B cell (primary cell): Measurements from ENCODE around the gene KANTR. TPM values are rescaled to one million over a fixed set of nuclear protein-coding genes. Genes with fewer than 3 reads are reported as not detected.

Source experiments
- ATAC-seq: fragments of 200-7000 bp; cut with Tn5 transposase; one replicate; pipeline ENCODE4 v1.10.0; 2021; ENCODE audit warnings: low read depth, mild to moderate bottlenecking, moderate number of reproducible peaks, moderate library complexity
- CTCF ChIA-PET: fragments of 350-600 bp; sonication (Branson Sonifier 250); formaldehyde crosslinking; loops from one replicate; lab custom pipeline; 2021; ENCODE audit warnings: antibody characterized with exemption, inconsistent platforms; lab: Charles Lee
- POLR2A ChIA-PET: fragments of 350-600 bp; sonication (Branson Sonifier 250); formaldehyde crosslinking; loops from one replicate; lab custom pipeline; 2021; ENCODE audit warnings: antibody characterized with exemption; lab: Charles Lee
- DNase-seq: peaks from one replicate; pipeline ENCODE4 v3.0.0; 2013
- H2AFZ ChIP-seq: 2 replicates; pipeline ENCODE4 v1.6.1; 2012; ENCODE audit warnings: mild to moderate bottlenecking, low read depth, low read length; ENCODE audit not compliant: insufficient read depth, poor library complexity, severe bottlenecking
- H3K27ac ChIP-seq, 2 donors: 1 replicate in 1 of 2; 2 replicates in 1 of 2; pipeline ENCODE4 v1.5.1; 2012 to 2013; ENCODE audit warnings: low read length in 2 of 2, mild to moderate bottlenecking in 2 of 2, moderate library complexity in 1 of 2
- H3K27me3 ChIP-seq, 4 experiments: fragments of 200-600 bp in 1 of 4; sonication (generic) in 1 of 4; replicated peaks in 1 of 4; 1 replicate in 2 of 4; 2 replicates in 2 of 4; pipeline versions ENCODE4 v1.6.1 to v1.7.0; 2013 to 2016; ENCODE audit warnings: low read length in 3 of 4, mild to moderate bottlenecking in 2 of 4, mixed read lengths in 1 of 4, moderate library complexity in 1 of 4; ENCODE audit not compliant: insufficient read depth in 4 of 4, control insufficient read depth in 3 of 4; ENCODE audit errors: control extremely low read depth in 1 of 4
- H3K36me3 ChIP-seq, 2 experiments: replicated peaks in 1 of 2; 1 replicate in 1 of 2; 2 replicates in 1 of 2; pipeline versions ENCODE4 v1.6.1 to v1.7.1; 2013; ENCODE audit warnings: low read length in 1 of 2; ENCODE audit not compliant: insufficient read depth in 2 of 2, control insufficient read depth in 1 of 2; ENCODE audit errors: control extremely low read depth in 1 of 2, extremely low read depth in 1 of 2
- H3K4me1 ChIP-seq, 2 donors: fragments of 200-600 bp in 1 of 2; sonication (generic) in 1 of 2; 1 replicate in 1 of 2; 2 replicates in 1 of 2; pipeline versions ENCODE4 v1.5.1 to v1.6.1; 2013 to 2017; ENCODE audit warnings: low read length in 2 of 2; ENCODE audit not compliant: control insufficient read depth in 2 of 2, insufficient read depth in 2 of 2
- H3K4me2 ChIP-seq: replicated peaks from 2 replicates; pipeline ENCODE3; 2012; ENCODE audit warnings: mild to moderate bottlenecking, low read depth, low read length; ENCODE audit not compliant: poor library complexity, severe bottlenecking
- H3K4me3 ChIP-seq, 5 experiments: fragments of 200-600 bp in 1 of 5; sonication (generic) in 1 of 5; 1 replicate in 3 of 5; 2 replicates in 2 of 5; pipeline versions ENCODE4 v1.5.1 to v1.7.0; 2011 to 2016; ENCODE audit warnings: low read length in 4 of 5, mild to moderate bottlenecking in 4 of 5, low read depth in 2 of 5, control low read depth in 1 of 5, moderate library complexity in 1 of 5; ENCODE audit not compliant: insufficient read depth in 1 of 5; ENCODE audit errors: control extremely low read depth in 1 of 5, extremely low read depth in 1 of 5
- H3K79me2 ChIP-seq: fragments of 200-600 bp; sonication (generic); one replicate; pipeline ENCODE4 v1.6.0; 2016; ENCODE audit warnings: low read length; ENCODE audit not compliant: control insufficient read depth, insufficient read depth
- H3K9ac ChIP-seq: fragments of 200-600 bp; sonication (generic); 2 replicates; pipeline ENCODE4 v1.6.1; 2017; ENCODE audit warnings: mild to moderate bottlenecking, low read length, moderate library complexity
- H3K9me3 ChIP-seq, 3 donors: one replicate each; pipeline versions ENCODE4 v1.6.1 to v1.7.1; 2013; ENCODE audit warnings: low read length in 2 of 3; ENCODE audit not compliant: control insufficient read depth in 2 of 3, insufficient read depth in 1 of 3; ENCODE audit errors: control extremely low read depth in 1 of 3
- H4K20me1 ChIP-seq: 2 replicates; pipeline ENCODE4 v1.6.0; 2012; ENCODE audit warnings: mild to moderate bottlenecking, low read length; ENCODE audit not compliant: insufficient read depth, control insufficient read depth, poor library complexity, severe bottlenecking
- H3K27ac Mint-ChIP-seq: one replicate; pipeline ENCODE4 v1.8.0; 2021; ENCODE audit warnings: mixed read lengths
- H3K27me3 Mint-ChIP-seq: one replicate; pipeline ENCODE4 v1.8.0; 2021; ENCODE audit warnings: mixed read lengths
- H3K4me1 Mint-ChIP-seq: one replicate; pipeline ENCODE4 v1.8.0; 2021; ENCODE audit warnings: mixed read lengths
- H3K4me3 Mint-ChIP-seq: one replicate; pipeline ENCODE4 v1.8.0; 2021; ENCODE audit warnings: mixed read lengths
- H3K9me3 Mint-ChIP-seq: one replicate; pipeline ENCODE4 v1.8.0; 2022; ENCODE audit warnings: mixed read lengths; ENCODE audit not compliant: insufficient read depth
- EZH2 ChIP-seq: IDR thresholded peaks from 2 replicates; pipeline ENCODE4 v1.6.1; 2012; ENCODE audit warnings: borderline replicate concordance, low read depth, mild to moderate bottlenecking, moderate library complexity, low read length; ENCODE audit not compliant: insufficient read depth, poor library complexity, severe bottlenecking
- WGBS: methylation state at CpG from one replicate; pipeline ENCODE4 v1.1.5; 2013; ENCODE audit warnings: missing lambda C conversion rate; ENCODE audit not compliant: insufficient coverage; 5-methylcytosine and 5-hydroxymethylcytosine counted together
- intact Hi-C: fragments of 100-400 bp; cut with micrococcal nuclease; formaldehyde crosslinking; loops from one replicate; pipeline ENCODE4 v1.10.0; 2022
- polyA plus RNA-seq: library from polyadenylated mRNA; depleted of rRNA; stranded (reverse); fragments of >200 nt; gene quantifications from 2 replicates; pipeline ENCODE4 v1.2.3, GENCODE V29; 2012
- total RNA-seq, 2 donors: library from RNA; stranded (reverse); fragments of 120-200 nt in 1 of 2; gene quantifications; 1 replicate in 1 of 2; 2 replicates in 1 of 2; pipeline versions ENCODE4 v1.2.3 to v1.2.4, GENCODE V29; 2013 to 2022
- TF ChIP-seq, protein P1 (sequence below): fragments of 200-600 bp; IDR thresholded peaks from one replicate; pipeline ENCODE4 v1.8.0; 2022; ENCODE audit warnings: antibody characterized with exemption, mild to moderate bottlenecking

Gene KANTR
- total and polyA plus RNA-seq, 2 donors (not counting 1 experiment from before 2014, with no cell fraction given) = 6.7 to 26.8 TPM

DNA sequence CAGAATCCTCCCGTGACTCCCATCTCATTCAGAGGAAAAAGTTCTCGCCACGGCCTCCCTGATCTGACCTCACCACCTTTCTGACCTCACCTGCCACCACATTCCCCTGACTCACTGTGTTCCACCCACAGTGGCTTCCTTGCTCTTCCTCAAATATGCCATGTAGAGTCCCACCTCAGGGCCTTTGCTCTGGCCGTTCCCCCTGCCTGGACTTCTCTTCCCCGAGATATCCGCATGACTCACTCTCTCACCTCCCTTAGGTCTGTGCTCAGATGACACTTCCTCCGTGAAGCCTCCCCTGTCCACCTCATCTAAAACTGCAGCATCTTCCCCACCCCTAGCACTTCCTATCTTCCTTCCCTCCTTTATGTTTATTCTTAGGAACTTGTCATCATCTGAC, 18.9 kb upstream of the KANTR start:
- no peak overlapping the region for H3K4me3 Mint-ChIP-seq
- no peaks in the 10 kb centered on the region for H3K27me3 Mint-ChIP-seq
- intact Hi-C loops = loop anchor here (10.0 kb wide), 2 partner anchors 150 to 240 kb away; partner anchors contain the start of gene KDM5C
- H3K27ac Mint-ChIP-seq = no peak overlapping the region
- Histone ChIP-seq H3K79me2 (no peaks in the 10 kb centered on the region), H3K27me3 (no peaks in the 10 kb centered on the region), H3K4me1 (peaks cover 9 to 12% of the 10 kb centered on the region in 2 donors), H3K4me3 (no peak overlapping the region), H2AFZ (peak overlapping the region; percentile 10), H3K27ac (no peak overlapping the region), H3K36me3 (no peaks in the 10 kb centered on the region), H3K9ac (no peak overlapping the region), H3K9me3 (no peaks in the 10 kb centered on the region), H3K4me2 (no peak overlapping the region), H4K20me1 (no peaks in the 10 kb centered on the region)
- DNase-seq (no peak), ATAC-seq (no peak)
- peaks cover 13% of the 10 kb centered on the region for H3K4me1 Mint-ChIP-seq
- no peaks in the 10 kb centered on the region for H3K9me3 Mint-ChIP-seq
- 96% methylated on average over 5 of the region's 7 CpGs for WGBS
- POLR2A ChIA-PET = no interaction called here
- TF ChIP-seq, protein P1, sequence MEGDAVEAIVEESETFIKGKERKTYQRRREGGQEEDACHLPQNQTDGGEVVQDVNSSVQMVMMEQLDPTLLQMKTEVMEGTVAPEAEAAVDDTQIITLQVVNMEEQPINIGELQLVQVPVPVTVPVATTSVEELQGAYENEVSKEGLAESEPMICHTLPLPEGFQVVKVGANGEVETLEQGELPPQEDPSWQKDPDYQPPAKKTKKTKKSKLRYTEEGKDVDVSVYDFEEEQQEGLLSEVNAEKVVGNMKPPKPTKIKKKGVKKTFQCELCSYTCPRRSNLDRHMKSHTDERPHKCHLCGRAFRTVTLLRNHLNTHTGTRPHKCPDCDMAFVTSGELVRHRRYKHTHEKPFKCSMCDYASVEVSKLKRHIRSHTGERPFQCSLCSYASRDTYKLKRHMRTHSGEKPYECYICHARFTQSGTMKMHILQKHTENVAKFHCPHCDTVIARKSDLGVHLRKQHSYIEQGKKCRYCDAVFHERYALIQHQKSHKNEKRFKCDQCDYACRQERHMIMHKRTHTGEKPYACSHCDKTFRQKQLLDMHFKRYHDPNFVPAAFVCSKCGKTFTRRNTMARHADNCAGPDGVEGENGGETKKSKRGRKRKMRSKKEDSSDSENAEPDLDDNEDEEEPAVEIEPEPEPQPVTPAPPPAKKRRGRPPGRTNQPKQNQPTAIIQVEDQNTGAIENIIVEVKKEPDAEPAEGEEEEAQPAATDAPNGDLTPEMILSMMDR = no peak
- no peak for TF ChIP-seq EZH2
- CTCF ChIA-PET = no interaction called here

DNA sequence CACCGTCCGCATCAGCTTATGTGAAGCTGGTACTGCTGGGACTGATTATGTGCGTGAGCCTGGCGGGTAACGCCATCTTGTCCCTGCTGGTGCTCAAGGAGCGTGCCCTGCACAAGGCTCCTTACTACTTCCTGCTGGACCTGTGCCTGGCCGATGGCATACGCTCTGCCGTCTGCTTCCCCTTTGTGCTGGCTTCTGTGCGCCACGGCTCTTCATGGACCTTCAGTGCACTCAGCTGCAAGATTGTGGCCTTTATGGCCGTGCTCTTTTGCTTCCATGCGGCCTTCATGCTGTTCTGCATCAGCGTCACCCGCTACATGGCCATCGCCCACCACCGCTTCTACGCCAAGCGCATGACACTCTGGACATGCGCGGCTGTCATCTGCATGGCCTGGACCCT, 17.3 kb upstream of the KANTR start:
- no peak overlapping the region for H3K4me2 ChIP-seq
- intact Hi-C loops = loop anchor here (10.0 kb wide), 2 partner anchors 148 to 238 kb away; partner anchors contain the start of gene KDM5C
- no peak for DNase-seq
- no peaks in the 10 kb centered on the region for H3K27me3 Mint-ChIP-seq
- no peak overlapping the region for H3K9ac ChIP-seq
- no peak overlapping the region for H3K27ac ChIP-seq
- ATAC-seq = no peak
- no peak overlapping the region for H2AFZ ChIP-seq
- H3K79me2 ChIP-seq = no peaks in the 10 kb centered on the region
- no peaks in the 10 kb centered on the region for H3K9me3 ChIP-seq
- TF ChIP-seq, protein P1 = no peak
- no peak for TF ChIP-seq EZH2
- H3K4me1 Mint-ChIP-seq = peaks cover 18% of the 10 kb centered on the region
- POLR2A ChIA-PET = no interaction called here
- no peak overlapping the region for H3K4me3 Mint-ChIP-seq
- no peaks in the 10 kb centered on the region for H3K9me3 Mint-ChIP-seq
- no peaks in the 10 kb centered on the region for H3K27me3 ChIP-seq
- no peak overlapping the region for H3K27ac Mint-ChIP-seq
- no peak overlapping the region for H3K4me3 ChIP-seq
- CTCF ChIA-PET = no interaction called here
- no peaks in the 10 kb centered on the region for H3K36me3 ChIP-seq
- peaks cover 9 to 17% of the 10 kb centered on the region in 2 donors for H3K4me1 ChIP-seq
- 98% methylated on average over 21 of the region's 21 CpGs for WGBS
- no peaks in the 10 kb centered on the region for H4K20me1 ChIP-seq
